Type B pancreatic cell (in vitro differentiated cells): ENCODE data around the gene MYBL2. TPM values are rescaled to one million over a fixed set of nuclear protein-coding genes. Genes with fewer than 3 reads are reported as not detected.

ENCODE experiments used
- DNase-seq: peaks from one replicate; pipeline ENCODE4 v3.0.0; 2021; ENCODE audit warnings: mixed read lengths; ENCODE audit not compliant: unreplicated experiment; ENCODE audit errors: extremely low spot score
- H3K27ac Mint-ChIP-seq: 2 replicates; pipeline ENCODE4 v1.8.0; 2021; ENCODE audit warnings: mild to moderate bottlenecking, mixed read lengths
- H3K27me3 Mint-ChIP-seq: 2 replicates; pipeline ENCODE4 v1.8.0; 2021; ENCODE audit warnings: mixed read lengths
- H3K36me3 Mint-ChIP-seq: 2 replicates; pipeline ENCODE4 v1.8.0; 2021; ENCODE audit warnings: mixed read lengths
- H3K4me1 Mint-ChIP-seq: one replicate; pipeline ENCODE4 v1.8.0; 2021; ENCODE audit warnings: mixed read lengths; ENCODE audit not compliant: unreplicated experiment
- H3K4me3 Mint-ChIP-seq: 2 replicates; pipeline ENCODE4 v1.8.0; 2021; ENCODE audit warnings: mild to moderate bottlenecking, mixed read lengths
- H3K9me3 Mint-ChIP-seq: 2 replicates; pipeline ENCODE4 v1.8.0; 2021; ENCODE audit warnings: mixed read lengths
- total RNA-seq: library from RNA; stranded (reverse); gene quantifications from 2 replicates; pipeline ENCODE4 v1.2.1, GENCODE V29; 2021; ENCODE audit warnings: low replicate concordance
- TF ChIP-seq, protein P1 (sequence below): fragments of 200-600 bp; sonication (generic); conservative IDR thresholded peaks from 2 replicates; pipeline ENCODE4 v1.5.0; 2021; ENCODE audit warnings: antibody characterized with exemption, mild to moderate bottlenecking

The MYBL2 gene
- total RNA-seq, 1 donor from 2014 or later, result 51.0 TPM

DNA sequence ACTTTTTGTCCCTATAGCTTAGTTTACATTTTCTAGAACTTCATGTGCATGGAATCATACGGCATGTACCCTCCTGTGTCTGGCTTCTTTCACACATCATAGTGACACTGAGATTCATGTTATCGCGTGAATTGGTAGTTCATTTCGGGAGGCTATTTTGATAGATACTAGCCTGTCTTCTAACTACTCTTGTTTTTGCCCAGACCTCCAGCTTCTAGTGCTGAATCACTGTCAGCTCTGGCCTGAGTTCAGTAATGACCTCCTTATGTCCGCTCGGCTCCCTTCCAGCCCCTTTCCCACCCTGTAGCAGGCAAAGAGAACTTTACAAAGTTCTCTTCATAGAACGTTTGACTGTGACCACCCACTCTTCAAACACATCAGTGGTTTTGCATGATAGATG lies 14.1 kb downstream of the MYBL2 start:
- Mint-ChIP-seq H3K4me3 (no peak overlapping the region), H3K27ac (no peak overlapping the region), H3K36me3 (peaks cover 4% of the 10 kb centered on the region), H3K27me3 (no peaks in the 10 kb centered on the region), H3K4me1 (peaks cover 4% of the 10 kb centered on the region), H3K9me3 (no peaks in the 10 kb centered on the region)
- DNase-seq, result no peak
- TF ChIP-seq, protein P1, sequence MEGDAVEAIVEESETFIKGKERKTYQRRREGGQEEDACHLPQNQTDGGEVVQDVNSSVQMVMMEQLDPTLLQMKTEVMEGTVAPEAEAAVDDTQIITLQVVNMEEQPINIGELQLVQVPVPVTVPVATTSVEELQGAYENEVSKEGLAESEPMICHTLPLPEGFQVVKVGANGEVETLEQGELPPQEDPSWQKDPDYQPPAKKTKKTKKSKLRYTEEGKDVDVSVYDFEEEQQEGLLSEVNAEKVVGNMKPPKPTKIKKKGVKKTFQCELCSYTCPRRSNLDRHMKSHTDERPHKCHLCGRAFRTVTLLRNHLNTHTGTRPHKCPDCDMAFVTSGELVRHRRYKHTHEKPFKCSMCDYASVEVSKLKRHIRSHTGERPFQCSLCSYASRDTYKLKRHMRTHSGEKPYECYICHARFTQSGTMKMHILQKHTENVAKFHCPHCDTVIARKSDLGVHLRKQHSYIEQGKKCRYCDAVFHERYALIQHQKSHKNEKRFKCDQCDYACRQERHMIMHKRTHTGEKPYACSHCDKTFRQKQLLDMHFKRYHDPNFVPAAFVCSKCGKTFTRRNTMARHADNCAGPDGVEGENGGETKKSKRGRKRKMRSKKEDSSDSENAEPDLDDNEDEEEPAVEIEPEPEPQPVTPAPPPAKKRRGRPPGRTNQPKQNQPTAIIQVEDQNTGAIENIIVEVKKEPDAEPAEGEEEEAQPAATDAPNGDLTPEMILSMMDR, result no peak

DNA sequence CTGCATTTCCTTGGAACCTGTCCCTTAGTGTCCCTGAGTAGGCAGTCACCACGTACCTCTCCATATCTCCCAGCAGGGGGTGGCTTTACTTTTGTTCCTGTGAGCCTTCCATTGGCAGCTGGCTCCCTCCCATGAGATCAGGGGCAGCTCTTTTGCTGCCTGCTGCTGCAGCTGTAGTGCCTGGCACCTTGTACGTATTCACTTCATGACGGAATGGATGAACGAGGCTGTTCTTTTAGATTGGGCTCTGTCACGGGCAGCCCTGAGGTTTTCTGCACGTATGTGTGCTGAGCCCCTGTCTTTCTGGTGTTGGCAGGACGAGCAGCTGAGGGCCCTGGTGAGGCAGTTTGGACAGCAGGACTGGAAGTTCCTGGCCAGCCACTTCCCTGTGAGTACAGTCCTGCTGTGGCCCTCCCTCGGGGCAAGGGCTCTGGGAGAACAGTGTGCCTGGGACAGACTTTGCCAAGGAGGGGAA lies 14.6 kb downstream of the MYBL2 start:
- no peak overlapping the region for H3K4me3 Mint-ChIP-seq
- no peaks in the 10 kb centered on the region for H3K27me3 Mint-ChIP-seq
- H3K27ac Mint-ChIP-seq, result no peak overlapping the region
- no peaks in the 10 kb centered on the region for H3K36me3 Mint-ChIP-seq
- DNase-seq, result no peak
- TF ChIP-seq, protein P1, result no peak
- H3K9me3 Mint-ChIP-seq, result no peaks in the 10 kb centered on the region
- peaks cover 4% of the 10 kb centered on the region for H3K4me1 Mint-ChIP-seq

DNA sequence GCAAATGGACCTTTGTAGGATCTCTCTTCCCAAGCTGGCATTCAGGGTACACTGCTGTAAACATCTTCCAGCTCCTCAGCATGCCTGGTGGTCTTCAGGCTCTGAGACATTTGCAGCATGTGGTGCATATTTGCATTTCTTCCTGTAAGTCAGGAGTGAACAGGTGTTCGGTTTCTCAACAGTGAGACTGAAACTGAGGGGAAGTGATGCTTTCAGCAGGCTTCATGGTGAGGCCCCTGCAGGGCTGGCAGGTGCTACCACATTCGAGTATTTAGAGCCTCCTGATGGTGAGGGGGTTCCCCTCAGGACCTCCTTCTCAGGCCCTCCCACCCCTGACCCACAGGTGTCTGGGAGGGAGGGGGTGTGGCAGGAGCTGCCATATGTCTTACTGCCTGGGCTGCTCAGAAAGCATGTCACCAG lies 15.1 kb downstream of the MYBL2 start:
- H3K9me3 Mint-ChIP-seq, result no peaks in the 10 kb centered on the region
- H3K4me1 Mint-ChIP-seq, result peaks cover 4% of the 10 kb centered on the region
- no peaks in the 10 kb centered on the region for H3K36me3 Mint-ChIP-seq
- DNase-seq, result no peak
- no peaks in the 10 kb centered on the region for H3K27me3 Mint-ChIP-seq
- TF ChIP-seq, protein P1, result no peak
- no peak overlapping the region for H3K27ac Mint-ChIP-seq
- H3K4me3 Mint-ChIP-seq, result no peak overlapping the region

DNA sequence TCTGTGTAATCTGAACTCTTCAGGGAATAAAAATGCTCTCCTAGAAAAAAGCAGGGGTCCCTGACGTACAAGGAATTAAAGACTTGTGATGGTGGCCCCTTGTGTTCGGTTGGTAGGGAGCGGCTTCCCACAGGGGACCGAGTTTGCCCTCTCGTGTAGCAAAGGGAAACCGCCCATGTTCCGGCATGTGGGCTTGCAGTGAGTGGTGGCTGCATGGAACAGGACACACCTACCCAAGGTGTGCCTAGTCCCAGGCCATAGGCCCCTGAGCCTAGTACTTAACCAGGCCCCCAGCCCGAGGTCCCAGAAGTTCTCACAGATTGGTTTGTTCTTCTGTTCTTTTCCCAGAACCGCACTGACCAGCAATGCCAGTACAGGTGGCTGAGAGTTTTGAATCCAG lies 15.5 kb downstream of the MYBL2 start:
- no peak overlapping the region for H3K4me3 Mint-ChIP-seq
- no peak overlapping the region for H3K27ac Mint-ChIP-seq
- no peaks in the 10 kb centered on the region for H3K27me3 Mint-ChIP-seq
- no peaks in the 10 kb centered on the region for H3K4me1 Mint-ChIP-seq
- DNase-seq, result no peak
- TF ChIP-seq, protein P1, result no peak
- no peaks in the 10 kb centered on the region for H3K36me3 Mint-ChIP-seq
- no peaks in the 10 kb centered on the region for H3K9me3 Mint-ChIP-seq

DNA sequence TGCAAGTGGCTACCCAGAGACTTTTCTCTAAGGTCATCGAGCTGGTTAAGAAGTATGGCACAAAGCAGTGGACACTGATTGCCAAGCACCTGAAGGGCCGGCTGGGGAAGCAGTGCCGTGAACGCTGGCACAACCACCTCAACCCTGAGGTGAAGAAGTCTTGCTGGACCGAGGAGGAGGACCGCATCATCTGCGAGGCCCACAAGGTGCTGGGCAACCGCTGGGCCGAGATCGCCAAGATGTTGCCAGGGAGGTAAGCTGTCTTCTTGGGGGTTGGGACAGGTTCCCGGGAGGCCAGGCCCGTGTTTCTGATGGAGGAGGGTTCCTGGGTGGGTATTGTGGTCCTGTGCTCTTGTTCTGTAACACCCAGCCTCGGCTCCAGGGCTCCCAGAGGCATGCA lies 19.9 kb downstream of the MYBL2 start:
- Mint-ChIP-seq H3K36me3 (no peaks in the 10 kb centered on the region), H3K27me3 (no peaks in the 10 kb centered on the region), H3K27ac (no peak overlapping the region), H3K9me3 (no peaks in the 10 kb centered on the region), H3K4me1 (no peaks in the 10 kb centered on the region), H3K4me3 (no peak overlapping the region)
- TF ChIP-seq, protein P1, result no peak
- no peak for DNase-seq

DNA sequence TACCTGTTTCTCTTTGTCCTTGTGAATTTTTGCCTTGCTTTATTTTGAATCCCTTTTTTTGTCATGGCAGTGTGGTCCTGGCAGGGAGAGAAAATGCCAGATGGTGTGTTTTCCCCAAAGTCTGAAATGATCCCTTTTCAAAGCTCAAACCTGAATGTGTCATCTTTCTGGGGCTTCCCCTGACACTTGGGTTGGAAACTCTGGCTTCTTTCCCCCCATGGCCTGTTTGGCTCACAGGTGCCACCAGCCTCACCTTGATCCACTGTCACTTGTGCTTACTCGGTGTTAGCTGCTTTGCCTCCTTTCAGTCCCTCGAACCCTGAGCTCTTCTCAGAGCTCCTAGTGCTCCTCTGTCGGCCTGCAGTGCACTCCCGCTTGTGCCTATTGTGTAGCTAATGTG lies 22.3 kb downstream of the MYBL2 start:
- Mint-ChIP-seq H3K4me3 (no peak overlapping the region), H3K27ac (no peak overlapping the region), H3K27me3 (no peaks in the 10 kb centered on the region), H3K4me1 (no peaks in the 10 kb centered on the region), H3K9me3 (no peaks in the 10 kb centered on the region), H3K36me3 (no peaks in the 10 kb centered on the region)
- TF ChIP-seq, protein P1, result no peak
- no peak for DNase-seq
